ENCODE measurements around the gene EVL. TPM values are rescaled to one million over a fixed set of nuclear protein-coding genes. Genes with fewer than 3 reads are reported as not detected.
A peak's percentile ranks its signal among the peaks of the same experiment; 100 is the strongest.

The EVL gene
- total RNA-seq, 1 experiment from 2014 or later: 31.5 TPM

GRCh38 chr14:100031506-100032281 lies 33.5 kb upstream of the EVL start:
- H3K4me1 ChIP-seq: peaks cover 27% of the 10 kb centered on the region
- no peak overlapping the region for H3K4me3 ChIP-seq
- peaks cover 4% of the 10 kb centered on the region; the same call in 1 of the 2 replicates for H3K36me3 ChIP-seq
- no peaks in the 10 kb centered on the region for H3K27me3 ChIP-seq
- H3K27ac ChIP-seq: peak overlapping the region; percentile 40
- no peaks in the 10 kb centered on the region for H3K9me3 ChIP-seq (replicated peaks)
- peak; percentile 32 to 40 for DNase-seq

- H3K36me3 ChIP-seq: peaks cover 4% of the 10 kb centered on the region; the same call in 1 of the 2 replicates
- no peaks in the 10 kb centered on the region for H3K9me3 ChIP-seq (replicated peaks)
- DNase-seq: no peak
Observed at GRCh38 chr14:100032738-100033137, 32.5 kb upstream of the EVL start.

DNA sequence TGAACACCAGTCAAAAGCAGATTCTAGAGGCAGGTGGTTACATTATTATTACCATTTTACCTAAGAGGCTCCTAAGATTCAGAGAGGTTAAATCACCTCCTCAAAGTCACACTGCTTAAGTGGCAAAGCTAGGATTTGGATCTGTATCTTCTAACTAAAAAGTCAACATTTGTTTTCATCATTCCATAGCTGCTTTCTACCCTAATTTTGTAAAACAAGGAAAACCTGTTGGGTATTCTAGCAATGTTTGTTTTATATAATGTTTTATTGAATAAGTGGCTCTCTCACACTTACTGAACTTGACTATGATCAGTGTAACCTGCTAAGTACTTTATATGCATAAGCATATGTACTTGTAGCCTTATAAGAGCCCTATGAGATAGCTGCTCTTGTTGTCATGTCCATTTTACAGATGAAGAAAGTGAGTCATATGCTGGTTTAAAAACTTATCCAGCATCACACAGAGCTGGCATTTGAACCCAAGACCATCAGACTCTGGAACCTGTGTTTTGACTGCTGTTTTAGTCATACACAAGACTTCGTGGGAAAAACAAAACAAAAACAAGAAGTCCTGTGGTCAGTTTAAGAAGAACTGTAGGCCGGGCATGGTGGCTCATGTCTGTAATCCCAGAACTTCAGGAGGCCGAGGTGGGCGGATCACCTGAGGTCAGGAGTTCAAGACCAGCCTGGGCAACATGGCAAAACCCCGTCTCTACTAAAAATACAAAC lies 31.7 kb upstream of the EVL start:
- no peak overlapping the region for H3K27ac ChIP-seq
- peaks cover 27% of the 10 kb centered on the region for H3K4me1 ChIP-seq
- H3K27me3 ChIP-seq: no peaks in the 10 kb centered on the region
- no peak for DNase-seq
- H3K4me3 ChIP-seq: no peak overlapping the region
- H3K9me3 ChIP-seq (replicated peaks): no peaks in the 10 kb centered on the region
- H3K36me3 ChIP-seq: peaks cover 4% of the 10 kb centered on the region; the same call in 1 of the 2 replicates

More at GRCh38 chr14:100032738-100033137, 32.5 kb upstream of the EVL start:
- Histone ChIP-seq H3K4me3 (no peak overlapping the region), H3K4me1 (peaks cover 27% of the 10 kb centered on the region), H3K27me3 (no peaks in the 10 kb centered on the region), H3K27ac (no peak overlapping the region)

DNA sequence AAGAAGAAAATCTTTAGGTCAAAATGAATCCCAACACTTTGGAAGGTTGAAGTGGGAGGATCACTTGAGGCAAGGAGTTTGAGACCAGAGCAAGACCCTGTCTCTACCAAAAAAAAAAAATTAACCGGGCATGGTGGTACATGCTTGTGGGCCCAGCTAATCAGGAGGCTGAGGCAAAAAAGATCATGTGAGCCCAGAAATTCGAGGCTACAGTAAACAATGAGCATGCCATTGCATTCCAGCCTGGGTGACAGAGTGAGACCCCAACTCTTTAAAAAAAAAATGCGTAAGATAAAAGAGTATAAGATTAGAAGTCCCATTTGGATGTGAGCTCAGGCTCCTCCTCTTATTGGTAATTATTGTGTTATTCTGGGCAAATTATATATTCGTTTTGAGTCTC lies 30.8 kb upstream of the EVL start:
- H3K27ac ChIP-seq: no peak overlapping the region
- peaks cover 4% of the 10 kb centered on the region; the same call in 1 of the 2 replicates for H3K36me3 ChIP-seq
- DNase-seq: no peak
- peaks cover 27% of the 10 kb centered on the region for H3K4me1 ChIP-seq
- H3K9me3 ChIP-seq (replicated peaks): no peaks in the 10 kb centered on the region
- H3K4me3 ChIP-seq: no peak overlapping the region
- no peaks in the 10 kb centered on the region for H3K27me3 ChIP-seq

DNA sequence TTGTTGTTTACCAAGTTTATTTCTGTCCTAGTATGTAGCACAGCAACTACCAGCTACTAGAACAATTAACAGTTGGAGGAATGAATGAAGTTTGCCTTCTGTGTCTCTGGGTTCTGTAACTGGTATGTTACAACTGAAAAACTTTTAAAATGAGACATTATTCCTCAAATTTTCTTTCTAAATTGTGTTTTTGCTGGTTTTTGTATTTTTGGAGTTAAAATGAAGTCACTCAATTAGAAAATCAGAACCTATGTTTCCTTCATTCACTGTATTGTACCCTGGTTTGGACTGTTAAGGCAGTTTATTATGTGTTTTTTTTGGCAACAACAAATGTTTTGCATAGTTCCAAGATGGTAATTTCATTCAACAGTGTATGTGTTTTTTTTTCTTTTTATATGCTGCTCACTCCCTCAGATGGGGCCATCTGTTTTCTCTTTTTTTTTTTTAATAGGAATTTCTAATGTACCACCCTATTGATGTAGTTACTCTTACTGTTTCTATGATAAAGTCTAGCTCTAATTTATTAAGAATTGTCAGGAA lies 30.2 kb upstream of the EVL start:
- Histone ChIP-seq H3K4me3 (no peak overlapping the region), H3K27ac (no peak overlapping the region), H3K27me3 (no peaks in the 10 kb centered on the region), H3K36me3 (peaks cover 4% of the 10 kb centered on the region; the same call in 1 of the 2 replicates), H3K4me1 (peaks cover 27% of the 10 kb centered on the region), H3K9me3 (replicated peaks) (no peaks in the 10 kb centered on the region)
- DNase-seq: no peak

DNA sequence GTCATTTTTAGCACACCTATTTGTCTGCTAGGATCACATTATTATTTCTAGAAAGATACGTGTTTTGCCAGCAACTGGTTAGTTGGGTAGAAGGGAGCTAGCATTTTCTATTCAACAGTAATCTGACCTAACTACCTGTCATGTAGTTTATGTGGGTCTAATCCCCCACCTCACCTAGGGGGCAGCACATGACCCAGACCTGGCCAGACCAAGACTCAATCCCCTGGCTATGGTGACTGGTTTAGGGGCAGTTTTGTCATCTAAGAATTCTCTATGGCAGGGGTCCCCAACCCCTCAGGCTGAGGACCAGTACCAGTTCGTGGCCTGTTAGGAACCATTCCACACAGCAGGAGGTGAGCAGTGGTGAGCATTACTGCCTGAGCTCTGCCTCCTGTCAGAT lies 29.5 kb upstream of the EVL start:
- H3K36me3 ChIP-seq: peaks cover 4% of the 10 kb centered on the region; the same call in 1 of the 2 replicates
- peaks cover 22% of the 10 kb centered on the region for H3K4me1 ChIP-seq
- H3K9me3 ChIP-seq (replicated peaks): no peaks in the 10 kb centered on the region
- no peak overlapping the region for H3K27ac ChIP-seq
- DNase-seq: no peak
- no peak overlapping the region for H3K4me3 ChIP-seq
- H3K27me3 ChIP-seq: no peaks in the 10 kb centered on the region

DNA sequence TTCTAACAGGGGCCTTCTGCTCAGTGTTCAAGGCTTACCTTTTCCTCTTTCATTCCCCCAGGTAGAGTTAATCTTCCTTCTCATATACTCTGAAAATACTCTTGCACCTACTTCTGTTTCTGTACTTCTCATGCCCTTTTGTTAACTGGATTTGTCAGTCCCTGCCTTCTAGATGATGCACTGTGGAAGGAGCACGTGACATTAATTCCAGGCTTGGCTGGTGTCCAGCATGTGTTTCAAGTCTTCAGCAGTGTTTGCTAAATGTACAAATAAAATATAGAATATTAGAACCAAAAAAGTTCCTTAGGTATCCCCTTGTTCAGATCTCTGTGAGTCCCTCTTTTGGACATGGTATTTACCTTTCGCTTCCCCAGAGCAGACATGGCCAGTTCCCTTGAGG lies 27.9 kb upstream of the EVL start:
- no peaks in the 10 kb centered on the region for H3K27me3 ChIP-seq
- H3K9me3 ChIP-seq (replicated peaks): no peaks in the 10 kb centered on the region
- H3K4me3 ChIP-seq: no peak overlapping the region
- DNase-seq: no peak
- H3K4me1 ChIP-seq: peaks cover 6% of the 10 kb centered on the region; the same call in 1 of the 2 replicates
- H3K36me3 ChIP-seq: peaks cover 4% of the 10 kb centered on the region; the same call in 1 of the 2 replicates
- no peak overlapping the region for H3K27ac ChIP-seq

DNA sequence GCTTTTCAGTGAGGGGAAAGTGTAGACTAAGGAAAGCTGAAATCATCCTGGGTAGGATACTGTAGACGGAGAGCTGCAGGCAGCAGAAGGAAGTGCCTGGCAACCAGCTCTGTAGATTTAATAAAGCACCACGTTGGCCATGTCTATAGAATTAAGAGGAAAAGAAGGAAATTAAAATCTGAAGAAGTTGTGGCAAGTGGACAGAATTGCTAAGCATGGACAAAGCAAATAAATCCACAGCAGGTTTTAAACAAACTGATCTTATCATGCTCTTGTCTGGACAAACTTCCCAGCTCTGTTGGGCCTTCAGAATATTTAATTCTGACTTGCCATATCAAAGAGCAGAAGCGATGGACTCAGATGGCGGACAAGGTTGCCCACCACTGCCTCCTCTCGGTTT lies 27.2 kb upstream of the EVL start:
- no peaks in the 10 kb centered on the region for H3K27me3 ChIP-seq

GRCh38 chr14:100039903-100040302 lies 25.3 kb upstream of the EVL start:
- Histone ChIP-seq H3K4me1 (no peaks in the 10 kb centered on the region), H3K27ac (no peak overlapping the region), H3K36me3 (no peaks in the 10 kb centered on the region), H3K9me3 (replicated peaks) (no peaks in the 10 kb centered on the region), H3K27me3 (no peaks in the 10 kb centered on the region), H3K4me3 (no peak overlapping the region)
- no peak for DNase-seq

More for the DNA sequence above, 27.2 kb upstream of the EVL start:
- H3K9me3 ChIP-seq (replicated peaks): no peaks in the 10 kb centered on the region
- H3K4me1 ChIP-seq: no peaks in the 10 kb centered on the region; the same call in 1 of the 2 replicates
- no peak overlapping the region for H3K4me3 ChIP-seq
- H3K36me3 ChIP-seq: peaks cover 4% of the 10 kb centered on the region; the same call in 1 of the 2 replicates
- H3K27ac ChIP-seq: no peak overlapping the region
- DNase-seq: no peak

DNA sequence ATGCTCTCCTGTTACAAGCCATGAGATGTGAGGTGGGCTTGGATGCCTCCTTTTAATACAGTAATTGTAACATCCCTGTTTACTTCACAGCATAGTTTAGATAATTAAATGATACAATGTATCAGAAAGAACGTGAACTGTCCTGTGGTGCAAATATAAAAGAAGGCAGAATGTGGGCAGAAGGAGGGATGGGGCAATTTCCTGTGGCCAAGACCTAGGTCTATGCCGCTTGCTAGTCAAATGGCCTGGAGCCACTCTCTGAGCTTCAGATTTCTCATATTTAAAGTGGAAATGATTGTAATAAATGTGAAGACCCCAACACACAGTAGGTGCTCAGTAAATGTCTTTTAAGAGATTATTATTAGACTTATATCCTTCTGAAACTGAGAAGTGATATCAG lies 24.0 kb upstream of the EVL start:
- no peak for DNase-seq
- no peaks in the 10 kb centered on the region for H3K36me3 ChIP-seq

GRCh38 chr14:100042286-100042685 lies 22.9 kb upstream of the EVL start:
- Histone ChIP-seq H3K36me3 (no peaks in the 10 kb centered on the region), H3K4me1 (no peaks in the 10 kb centered on the region), H3K9me3 (replicated peaks) (no peaks in the 10 kb centered on the region), H3K27me3 (no peaks in the 10 kb centered on the region), H3K4me3 (no peak overlapping the region), H3K27ac (no peak overlapping the region)
- DNase-seq: no peak

More for the DNA sequence above, 24.0 kb upstream of the EVL start:
- no peak overlapping the region for H3K27ac ChIP-seq
- H3K9me3 ChIP-seq (replicated peaks): no peaks in the 10 kb centered on the region
- H3K4me3 ChIP-seq: no peak overlapping the region
- H3K4me1 ChIP-seq: no peaks in the 10 kb centered on the region
- H3K27me3 ChIP-seq: no peaks in the 10 kb centered on the region

- Histone ChIP-seq H3K4me3 (no peak overlapping the region), H3K4me1 (peaks cover 15% of the 10 kb centered on the region), H3K36me3 (no peaks in the 10 kb centered on the region), H3K27me3 (no peaks in the 10 kb centered on the region), H3K9me3 (replicated peaks) (no peaks in the 10 kb centered on the region), H3K27ac (no peak overlapping the region)
- no peak for DNase-seq
Observed at GRCh38 chr14:100045642-100046344, 19.4 kb upstream of the EVL start.

GRCh38 chr14:100047600-100047999 lies 17.6 kb upstream of the EVL start:
- Histone ChIP-seq H3K36me3 (no peaks in the 10 kb centered on the region), H3K4me3 (no peak overlapping the region), H3K27me3 (no peaks in the 10 kb centered on the region), H3K27ac (no peak overlapping the region), H3K9me3 (replicated peaks) (no peaks in the 10 kb centered on the region), H3K4me1 (peaks cover 15% of the 10 kb centered on the region)
- no peak for DNase-seq

- Histone ChIP-seq H3K4me3 (no peak overlapping the region), H3K27me3 (no peaks in the 10 kb centered on the region), H3K4me1 (peaks cover 15% of the 10 kb centered on the region), H3K36me3 (no peaks in the 10 kb centered on the region), H3K9me3 (replicated peaks) (no peaks in the 10 kb centered on the region), H3K27ac (peak overlapping the region; percentile 49)
- peak in 1 of 2 experiments; percentile 17 for DNase-seq
Observed at GRCh38 chr14:100048786-100049185, 16.4 kb upstream of the EVL start.
